Measurements from ENCODE around the gene TMEM242.

DNA sequence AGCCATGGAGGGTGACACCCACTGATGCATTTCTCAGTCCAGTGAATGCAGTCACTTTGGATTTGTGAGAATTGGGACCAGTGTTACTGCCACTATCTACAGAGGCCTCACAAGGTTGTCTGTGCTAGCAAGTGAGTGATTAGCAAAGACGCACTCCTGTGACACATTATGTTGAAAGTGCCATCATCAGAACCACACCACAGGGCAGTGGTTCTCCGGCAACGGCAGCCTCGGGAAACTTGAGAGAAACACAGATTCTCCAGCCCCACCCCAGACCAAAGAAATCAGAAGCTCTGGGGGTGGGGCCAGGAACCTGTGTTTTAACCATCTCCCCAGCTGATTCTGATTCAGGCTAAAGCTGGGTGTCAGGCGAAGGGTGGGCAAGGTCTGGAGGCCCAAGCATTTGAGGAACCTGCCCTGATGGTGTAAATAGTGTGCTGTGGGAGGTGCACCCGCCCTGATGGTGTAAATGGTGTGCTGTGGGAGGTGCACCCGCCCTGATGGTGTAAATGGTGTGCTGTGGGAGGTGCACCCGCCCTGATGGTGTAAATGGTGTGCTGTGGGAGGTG lies 39.9 kb downstream of the TMEM242 start:
- TF ChIP-seq POLR2A (IDR thresholded peaks at IDR 0.05), result no peak
- TF ChIP-seq POLR2AphosphoS5 (IDR thresholded peaks at IDR 0.05), result no peak
- TF ChIP-seq, protein P1, sequence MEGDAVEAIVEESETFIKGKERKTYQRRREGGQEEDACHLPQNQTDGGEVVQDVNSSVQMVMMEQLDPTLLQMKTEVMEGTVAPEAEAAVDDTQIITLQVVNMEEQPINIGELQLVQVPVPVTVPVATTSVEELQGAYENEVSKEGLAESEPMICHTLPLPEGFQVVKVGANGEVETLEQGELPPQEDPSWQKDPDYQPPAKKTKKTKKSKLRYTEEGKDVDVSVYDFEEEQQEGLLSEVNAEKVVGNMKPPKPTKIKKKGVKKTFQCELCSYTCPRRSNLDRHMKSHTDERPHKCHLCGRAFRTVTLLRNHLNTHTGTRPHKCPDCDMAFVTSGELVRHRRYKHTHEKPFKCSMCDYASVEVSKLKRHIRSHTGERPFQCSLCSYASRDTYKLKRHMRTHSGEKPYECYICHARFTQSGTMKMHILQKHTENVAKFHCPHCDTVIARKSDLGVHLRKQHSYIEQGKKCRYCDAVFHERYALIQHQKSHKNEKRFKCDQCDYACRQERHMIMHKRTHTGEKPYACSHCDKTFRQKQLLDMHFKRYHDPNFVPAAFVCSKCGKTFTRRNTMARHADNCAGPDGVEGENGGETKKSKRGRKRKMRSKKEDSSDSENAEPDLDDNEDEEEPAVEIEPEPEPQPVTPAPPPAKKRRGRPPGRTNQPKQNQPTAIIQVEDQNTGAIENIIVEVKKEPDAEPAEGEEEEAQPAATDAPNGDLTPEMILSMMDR (IDR thresholded peaks at IDR 0.05), result no peak
